ENCODE data around the gene NEIL3.

The NEIL3 gene, protein sequence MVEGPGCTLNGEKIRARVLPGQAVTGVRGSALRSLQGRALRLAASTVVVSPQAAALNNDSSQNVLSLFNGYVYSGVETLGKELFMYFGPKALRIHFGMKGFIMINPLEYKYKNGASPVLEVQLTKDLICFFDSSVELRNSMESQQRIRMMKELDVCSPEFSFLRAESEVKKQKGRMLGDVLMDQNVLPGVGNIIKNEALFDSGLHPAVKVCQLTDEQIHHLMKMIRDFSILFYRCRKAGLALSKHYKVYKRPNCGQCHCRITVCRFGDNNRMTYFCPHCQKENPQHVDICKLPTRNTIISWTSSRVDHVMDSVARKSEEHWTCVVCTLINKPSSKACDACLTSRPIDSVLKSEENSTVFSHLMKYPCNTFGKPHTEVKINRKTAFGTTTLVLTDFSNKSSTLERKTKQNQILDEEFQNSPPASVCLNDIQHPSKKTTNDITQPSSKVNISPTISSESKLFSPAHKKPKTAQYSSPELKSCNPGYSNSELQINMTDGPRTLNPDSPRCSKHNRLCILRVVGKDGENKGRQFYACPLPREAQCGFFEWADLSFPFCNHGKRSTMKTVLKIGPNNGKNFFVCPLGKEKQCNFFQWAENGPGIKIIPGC

GRCh38 chr4:177309522-177310371 is at the start of gene NEIL3:
Gene NEIL3 (plus strand): TSS chr4:177309874. CDS start chr4:177309954, 80 bp downstream.
- peak; percentile 59 for DNase-seq (ENCODE audit: low read depth, low spot score)

DNA sequence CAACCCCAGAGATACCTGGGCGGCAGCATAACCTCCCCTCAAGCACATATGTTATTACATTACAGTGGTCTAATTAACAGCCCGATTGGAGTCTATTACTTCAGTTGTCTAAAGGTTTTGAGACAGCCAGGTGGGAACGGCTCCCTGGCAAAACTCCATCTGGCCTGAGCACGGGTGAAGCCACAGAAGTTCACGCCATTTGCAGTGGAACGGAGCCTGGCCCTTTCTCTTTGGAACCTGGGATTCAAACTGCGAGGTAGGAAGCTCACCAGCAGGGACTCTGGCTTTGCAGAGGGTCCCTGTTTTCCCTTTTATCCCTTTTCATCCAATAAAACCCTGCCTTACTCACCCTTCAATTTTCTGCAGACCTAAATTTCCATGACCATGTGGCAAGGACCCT is 45.9 kb upstream of the NEIL3 start:
- DNase-seq (ENCODE audit: low read depth, low spot score), result no peak

DNA sequence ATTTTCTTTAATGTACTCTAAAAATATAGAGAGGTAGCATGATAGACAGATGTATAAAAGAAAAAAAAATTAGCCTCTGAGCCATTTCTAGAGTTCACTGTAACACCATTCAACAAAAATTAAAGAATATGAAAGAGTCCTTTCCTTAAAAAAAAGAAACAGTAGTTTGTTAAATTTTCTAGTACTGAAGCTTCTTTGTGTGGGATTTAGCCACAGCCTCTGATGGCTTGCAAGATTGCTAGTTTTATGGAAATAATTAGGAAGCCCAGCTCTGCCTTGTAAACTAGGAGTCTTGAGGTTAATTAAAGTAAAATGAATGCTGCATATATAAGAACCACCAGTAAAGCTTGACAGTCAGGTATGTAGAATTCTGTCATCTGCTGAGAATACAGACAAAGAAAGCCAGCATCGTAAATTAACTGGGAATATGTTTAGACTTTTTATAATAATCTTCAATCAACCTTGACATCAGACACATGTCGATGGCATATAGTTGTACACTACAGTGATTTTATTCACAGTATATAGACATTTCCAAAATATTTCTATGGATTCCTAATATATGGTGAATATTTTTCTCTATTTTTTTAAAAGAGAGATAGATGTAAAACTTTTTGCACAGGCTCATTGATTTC is 44.8 kb upstream of the NEIL3 start:
- DNase-seq (ENCODE audit: low read depth, low spot score), result no peak

DNA sequence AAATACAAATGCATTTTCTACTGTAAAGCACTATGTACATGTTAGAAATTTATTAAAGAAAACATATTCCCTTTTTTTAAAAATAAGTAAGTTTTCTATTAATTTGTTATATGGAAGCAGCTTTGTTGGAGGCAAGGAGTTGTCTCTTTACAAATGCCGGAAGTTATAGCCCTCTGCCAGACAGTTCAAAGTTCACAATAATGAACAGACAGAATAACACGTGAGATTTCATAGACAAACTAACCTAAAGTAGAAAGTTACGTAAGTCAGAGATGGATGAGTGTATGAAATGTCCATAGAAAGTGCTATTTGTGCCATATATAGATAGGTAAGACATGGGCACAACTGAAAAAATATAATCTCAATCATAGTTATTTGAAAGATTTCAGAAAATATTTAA is 43.9 kb upstream of the NEIL3 start:
- no peak for DNase-seq (ENCODE audit: low read depth, low spot score)

- DNase-seq (ENCODE audit: low read depth, low spot score), result no peak
These were observed 43.2 kb upstream of the NEIL3 start for GRCh38 chr4:177266506-177266905.

DNA sequence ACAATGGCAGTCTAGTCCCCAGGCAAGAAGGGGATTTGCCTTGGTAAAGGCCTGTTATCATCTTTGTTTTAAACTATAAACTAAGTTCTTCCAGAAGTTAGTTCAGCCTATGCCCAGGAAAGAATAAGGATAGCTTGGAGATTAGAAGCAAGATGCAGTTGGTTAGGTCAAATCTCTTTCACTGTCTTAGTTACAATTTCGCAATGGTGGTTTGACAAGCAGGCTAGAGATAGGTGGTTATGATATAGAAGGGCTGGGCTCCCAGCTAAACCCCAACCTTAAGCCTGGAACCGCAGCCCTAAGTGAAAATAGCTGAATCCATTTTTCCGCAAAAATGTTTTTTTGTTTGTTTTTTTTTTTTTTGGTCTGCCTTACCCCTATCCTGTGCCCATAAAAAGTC is 41.8 kb upstream of the NEIL3 start:
- DNase-seq (ENCODE audit: low read depth, low spot score), result no peak

DNA sequence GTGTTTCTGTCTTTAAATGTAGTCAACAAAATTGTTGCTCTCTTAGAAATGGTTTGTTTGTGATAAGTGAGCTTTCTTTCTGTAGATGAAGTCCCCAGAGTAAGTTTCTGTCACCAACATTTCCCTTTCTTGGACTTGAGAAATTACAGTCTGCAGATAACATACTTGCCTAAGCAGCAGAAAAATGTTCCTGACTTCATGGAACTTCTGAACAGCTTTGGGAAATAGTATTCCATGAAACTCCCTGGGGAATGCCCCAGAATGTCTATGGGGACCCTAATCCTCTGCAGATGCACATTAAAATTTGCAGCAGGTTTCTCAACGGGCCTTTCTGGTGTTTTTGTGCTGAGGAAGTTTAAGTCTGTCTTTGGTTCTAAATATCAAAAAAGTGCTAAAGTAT is 38.6 kb upstream of the NEIL3 start:
- DNase-seq (ENCODE audit: low read depth, low spot score), result no peak

- DNase-seq (ENCODE audit: low read depth, low spot score), result no peak
These were observed 37.5 kb upstream of the NEIL3 start for GRCh38 chr4:177271915-177272766.

GRCh38 chr4:177275999-177276398 is 33.7 kb upstream of the NEIL3 start:
- DNase-seq (ENCODE audit: low read depth, low spot score), result no peak

DNA sequence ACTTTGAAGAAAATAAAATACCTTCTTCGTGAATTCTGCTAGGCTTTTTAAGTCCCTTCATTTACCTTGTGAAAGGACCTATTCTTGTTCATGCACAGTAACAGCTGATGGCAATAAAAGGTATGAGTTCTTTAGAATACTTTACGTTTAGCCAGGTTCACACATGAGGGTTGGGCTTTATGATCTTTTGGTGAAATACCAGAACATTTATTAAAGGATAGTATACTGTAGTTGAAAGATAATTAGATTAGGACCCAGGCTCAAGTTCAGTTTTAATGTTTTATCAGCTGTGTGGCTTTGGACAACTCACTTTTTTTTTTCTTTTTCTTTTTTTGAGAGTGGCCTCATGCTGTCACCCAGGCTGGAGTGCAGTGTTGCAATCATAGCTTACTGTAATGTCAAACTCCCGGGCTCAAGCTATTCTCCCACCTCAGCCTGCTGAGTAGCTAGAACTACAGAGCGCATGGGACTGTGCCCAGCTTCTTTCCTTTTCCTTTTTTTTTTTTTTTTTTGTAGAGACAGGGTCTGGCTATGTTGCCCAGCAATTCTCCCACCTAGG is 28.2 kb upstream of the NEIL3 start:
- DNase-seq (ENCODE audit: low read depth, low spot score), result peak; percentile 25

- no peak for DNase-seq (ENCODE audit: low read depth, low spot score)
These were observed 27.3 kb upstream of the NEIL3 start for GRCh38 chr4:177282284-177282835.

DNA sequence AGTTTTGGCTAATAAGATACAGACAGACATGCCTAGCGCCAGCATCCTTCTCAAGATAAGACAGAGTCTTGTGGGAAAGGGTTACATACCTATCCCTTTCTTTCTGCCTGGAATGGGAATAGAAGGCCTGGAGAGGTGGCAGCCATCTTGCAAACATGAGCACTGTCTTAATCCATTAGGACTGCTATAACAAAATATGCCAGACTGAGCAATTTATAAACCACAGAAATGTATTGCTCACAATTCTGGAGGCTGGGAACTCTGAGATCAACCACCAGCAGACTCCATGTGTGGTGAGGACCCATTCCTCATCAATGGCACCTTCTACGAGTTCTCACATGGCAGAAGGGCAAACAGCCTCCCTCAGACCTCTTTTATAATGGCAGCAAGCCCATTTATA is 26.5 kb upstream of the NEIL3 start:
- DNase-seq (ENCODE audit: low read depth, low spot score), result no peak

GRCh38 chr4:177285953-177286352 is 23.7 kb upstream of the NEIL3 start:
- DNase-seq (ENCODE audit: low read depth, low spot score), result no peak

DNA sequence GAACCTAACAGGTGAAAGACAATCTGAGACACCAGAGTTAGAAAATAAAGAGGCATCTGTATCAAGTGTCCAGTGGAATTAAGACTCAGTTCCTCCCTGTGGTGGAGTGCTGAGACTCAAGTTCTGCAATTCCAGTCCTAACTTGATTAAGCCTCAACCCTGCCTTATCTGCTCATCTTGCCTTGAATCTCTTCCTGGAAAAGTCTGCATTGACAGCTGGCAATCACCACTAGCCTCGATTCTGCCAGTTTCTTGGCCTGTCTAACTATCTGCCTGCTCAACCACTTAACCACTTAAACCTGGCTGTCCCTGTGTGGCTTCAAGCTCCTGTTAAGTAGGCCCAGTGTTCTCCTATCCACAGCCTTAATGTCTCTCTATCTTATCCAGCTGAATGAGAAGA is 22.4 kb upstream of the NEIL3 start:
- DNase-seq (ENCODE audit: low read depth, low spot score), result no peak

DNA sequence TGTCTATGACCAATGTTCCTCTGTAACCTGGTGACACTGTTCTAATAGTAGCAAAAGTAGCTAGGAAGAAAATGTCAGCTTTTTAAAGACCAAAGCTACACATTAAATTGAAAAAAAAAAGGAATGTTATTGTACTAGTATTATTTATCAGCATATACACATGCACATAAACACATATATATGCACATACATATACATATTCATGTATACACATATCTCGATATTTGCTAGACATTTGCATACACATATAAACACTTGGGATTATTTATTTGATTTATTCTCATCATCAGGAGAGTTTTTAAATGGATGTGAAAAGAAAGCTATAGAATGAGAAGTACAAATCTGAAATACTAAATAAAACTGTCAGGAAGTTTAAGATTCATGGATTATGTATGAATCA is 21.3 kb upstream of the NEIL3 start:
- DNase-seq (ENCODE audit: low read depth, low spot score), result no peak

GRCh38 chr4:177290780-177291179 is 18.9 kb upstream of the NEIL3 start:
- no peak for DNase-seq (ENCODE audit: low read depth, low spot score)

GRCh38 chr4:177292171-177292570 is 17.5 kb upstream of the NEIL3 start:
- DNase-seq (ENCODE audit: low read depth, low spot score), result no peak

DNA sequence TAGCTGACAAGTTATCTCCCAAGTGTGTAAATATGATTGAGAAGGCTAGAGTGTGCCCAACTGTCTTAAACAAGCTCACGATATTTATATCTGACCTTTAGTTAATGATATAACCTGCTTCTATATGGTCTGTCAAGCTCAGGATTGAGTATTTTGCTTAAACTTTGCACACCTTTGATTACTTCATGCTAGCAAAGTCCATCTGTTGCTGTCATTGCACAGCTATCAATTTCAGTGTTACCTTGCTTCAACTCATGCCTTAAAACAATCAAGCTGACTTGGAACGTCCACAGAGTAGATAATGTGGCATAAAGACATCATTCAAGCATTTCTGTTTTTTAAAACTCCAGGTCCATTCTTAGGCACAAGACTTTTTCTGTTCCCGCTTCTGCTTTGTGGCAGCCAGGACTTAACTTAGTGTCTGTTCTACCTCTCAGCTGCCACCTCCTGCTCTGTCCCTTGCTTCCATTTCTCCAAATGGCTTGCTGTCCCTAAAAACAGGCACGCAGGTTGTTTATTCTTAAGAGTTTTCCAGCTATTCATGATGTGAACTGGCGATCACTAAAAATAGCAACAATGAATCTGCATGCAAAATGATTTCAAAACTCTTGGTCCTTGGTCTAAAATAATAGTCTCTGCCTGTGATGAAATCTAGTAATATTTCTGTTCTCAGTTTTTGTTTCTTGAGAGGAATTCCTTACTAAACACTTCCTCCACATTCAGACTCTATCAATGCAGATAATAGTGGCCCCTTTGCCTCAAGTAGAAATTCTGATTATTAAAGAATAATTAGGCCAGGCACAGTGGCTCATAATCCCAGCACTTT is 16.3 kb upstream of the NEIL3 start:
- DNase-seq (ENCODE audit: low read depth, low spot score), result no peak

GRCh38 chr4:177297785-177298391 is 11.8 kb upstream of the NEIL3 start:
- no peak for DNase-seq (ENCODE audit: low read depth, low spot score)

Data from brain pericyte (primary cell).